ENCODE data around the gene C1QTNF7. TPM values are rescaled to one million over a fixed set of nuclear protein-coding genes. Genes with fewer than 3 reads are reported as not detected.
A peak's percentile ranks its signal among the peaks of the same experiment; 100 is the strongest.

The C1QTNF7 gene
- total and polyA plus RNA-seq, 9 donors = 5.9 to 23.6 (median 14.1) TPM

GRCh38 chr4:15458616-15459015 is 30.8 kb downstream of the C1QTNF7 start:
- Histone ChIP-seq H3K27ac (no peak overlapping the region), H3K9me3 (no peaks in the 10 kb centered on the region), H3K27me3 (no peaks in the 10 kb centered on the region), H3K4me1 (ENCODE audit: insufficient read depth) (peaks cover 5% of the 10 kb centered on the region), H3K4me3 (no peak overlapping the region), H3K36me3 (no peaks in the 10 kb centered on the region)
- 50 to 78% (median 72%) methylated on average over 2 of the region's 2 CpGs for WGBS, 3 donors
- TF ChIP-seq CTCF (IDR thresholded peaks at IDR 0.05) (no peak), POLR2A (IDR thresholded peaks at IDR 0.05) (no peak), EP300 (IDR thresholded peaks at IDR 0.05) (no peak)
- intact Hi-C loops (cut with DNase I) = loop anchor here in 3 of 4 donors (5.0 to 10.0 kb wide), 3 partner anchors 221 to 454 kb away; partner anchors contain the start of gene CPEB2 (in 1 of the 3)
- no peak for DNase-seq

- Histone ChIP-seq H3K36me3 (no peaks in the 10 kb centered on the region), H3K4me1 (ENCODE audit: insufficient read depth) (peaks cover 5% of the 10 kb centered on the region), H3K9me3 (no peaks in the 10 kb centered on the region), H3K27me3 (no peaks in the 10 kb centered on the region), H3K4me3 (no peak overlapping the region), H3K27ac (no peak overlapping the region)
- no peak for DNase-seq
- no peak for TF ChIP-seq EP300 (IDR thresholded peaks at IDR 0.05)
- no peak for TF ChIP-seq CTCF (IDR thresholded peaks at IDR 0.05)
- no peak for TF ChIP-seq POLR2A (IDR thresholded peaks at IDR 0.05)
- intact Hi-C loops (cut with DNase I) = loop anchor here in 3 of 4 donors (5.0 to 10.0 kb wide), 3 partner anchors 222 to 455 kb away; partner anchors contain the start of gene CPEB2 (in 1 of the 3)
Observed at GRCh38 chr4:15459706-15460105, 31.9 kb downstream of the C1QTNF7 start.

GRCh38 chr4:15466596-15466995 is 38.8 kb downstream of the C1QTNF7 start:
- TF ChIP-seq POLR2A (IDR thresholded peaks at IDR 0.05) (no peak), EP300 (IDR thresholded peaks at IDR 0.05) (no peak), CTCF (IDR thresholded peaks at IDR 0.05) (no peak)
- Histone ChIP-seq H3K27me3 (no peaks in the 10 kb centered on the region), H3K27ac (no peak overlapping the region), H3K4me1 (ENCODE audit: insufficient read depth) (peaks cover 6% of the 10 kb centered on the region), H3K36me3 (no peaks in the 10 kb centered on the region), H3K9me3 (no peaks in the 10 kb centered on the region), H3K4me3 (no peak overlapping the region)
- intact Hi-C loops (cut with DNase I) = no loop called here
- WGBS, 3 donors = 91 to 94% (median 92%) methylated on average over 1 of the region's 1 CpG
- DNase-seq = no peak

GRCh38 chr4:15469402-15470127 is 41.7 kb downstream of the C1QTNF7 start, which contains the start of gene CC2D2A:
Gene CC2D2A (plus strand): TSS chr4:15469882. CDS start chr4:15475933, 6,051 bp downstream.
- DNase-seq = no peak
- H3K9me3 ChIP-seq = no peaks in the 10 kb centered on the region
- TF ChIP-seq POLR2A (IDR thresholded peaks at IDR 0.05) (no peak), EP300 (IDR thresholded peaks at IDR 0.05) (no peak), CTCF (IDR thresholded peaks at IDR 0.05) (no peak)
- WGBS, 3 donors = 1 to 2% (median 2%) methylated on average over 14 of the region's 14 CpGs
- H3K36me3 ChIP-seq = no peaks in the 10 kb centered on the region
- no peak within 1 kb of the TSS for H3K27ac ChIP-seq
- intact Hi-C loops (cut with DNase I) = loop anchor here in 3 of 4 donors (10.0 kb wide), 4 partner anchors 175 to 795 kb away; partner anchors contain the start of gene FBXL5 (in 2 of the 3)
- peaks cover 6% of the 10 kb centered on the region for H3K4me1 ChIP-seq (ENCODE audit: insufficient read depth)
- peak within 1 kb of the TSS; percentile 50 for H3K4me3 ChIP-seq
- no peaks in the 10 kb centered on the region for H3K27me3 ChIP-seq

All from ovary (tissue), 9 donors.